HEK293T (cell line): Measurements from ENCODE around the gene RBM42.

Experiments used
- CTCF ChIA-PET: fragments of 350-600 bp; formaldehyde crosslinking; extraction: SDS; loops from one replicate; lab custom pipeline; 2021; ENCODE audit warnings: antibody characterized with exemption, inconsistent platforms; lab: Yijun Ruan, JAX
- POLR2A ChIA-PET: fragments of 350-600 bp; formaldehyde crosslinking; extraction: SDS; loops from one replicate; lab custom pipeline; 2020; ENCODE audit warnings: antibody characterized with exemption, inconsistent platforms; lab: Yijun Ruan, JAX
- DNase-seq: peaks from one replicate; pipeline ENCODE4 v3.0.0; 2012; ENCODE audit warnings: mixed read lengths; ENCODE audit errors: extremely low spot score
- ARNT ChIP-seq: fragments of 450-650 bp; IDR thresholded peaks from 2 replicates; pipeline ENCODE4 v1.6.1; 2017; ENCODE audit warnings: mild to moderate bottlenecking
- BHLHE40 ChIP-seq: fragments of 450-650 bp; IDR thresholded peaks from 2 replicates; pipeline ENCODE4 v1.6.1; 2016; ENCODE audit warnings: mild to moderate bottlenecking, moderate library complexity, borderline replicate concordance
- CTBP1 ChIP-seq: fragments of 450-650 bp; IDR thresholded peaks from 2 replicates; pipeline ENCODE4 v1.6.1; 2016; ENCODE audit warnings: borderline replicate concordance
- ELF4 ChIP-seq: fragments of 450-650 bp; IDR thresholded peaks from 2 replicates; pipeline ENCODE4 v1.6.1; 2017; ENCODE audit warnings: antibody characterized with exemption
- FOXA1 ChIP-seq: fragments of 450-650 bp; IDR thresholded peaks from 2 replicates; pipeline ENCODE4 v1.6.1; 2016; ENCODE audit warnings: mild to moderate bottlenecking
- FOXK2 ChIP-seq: fragments of 450-650 bp; IDR thresholded peaks from 2 replicates; pipeline ENCODE4 v1.6.1; 2016; ENCODE audit warnings: mild to moderate bottlenecking
- FOXM1 ChIP-seq: fragments of 450-650 bp; IDR thresholded peaks from 2 replicates; pipeline ENCODE4 v1.6.1; 2017; ENCODE audit warnings: mild to moderate bottlenecking, borderline replicate concordance
- HDGF ChIP-seq: fragments of 450-650 bp; IDR thresholded peaks from 2 replicates; pipeline ENCODE4 v1.6.1; 2017; ENCODE audit warnings: antibody characterized with exemption, borderline replicate concordance
- L3MBTL2 ChIP-seq: fragments of 450-650 bp; conservative IDR thresholded peaks from 2 replicates; pipeline ENCODE4 v1.6.1; 2016; ENCODE audit warnings: mild to moderate bottlenecking
- LEF1 ChIP-seq: fragments of 450-650 bp; IDR thresholded peaks from 2 replicates; pipeline ENCODE4 v1.6.1; 2017; ENCODE audit warnings: mild to moderate bottlenecking, borderline replicate concordance
- NFRKB ChIP-seq: fragments of 450-650 bp; IDR thresholded peaks from 2 replicates; pipeline ENCODE4 v1.6.1; 2016; ENCODE audit warnings: mild to moderate bottlenecking, moderate library complexity
- SP1 ChIP-seq: fragments of 450-650 bp; IDR thresholded peaks from 2 replicates; pipeline ENCODE4 v1.6.1; 2017
- SUZ12 ChIP-seq: fragments of 450-650 bp; IDR thresholded peaks from 2 replicates; pipeline ENCODE4 v1.6.1; 2016; ENCODE audit warnings: mild to moderate bottlenecking
- TARDBP ChIP-seq: fragments of 450-650 bp; IDR thresholded peaks from 2 replicates; pipeline ENCODE4 v1.6.1; 2016
- ZNF384 ChIP-seq: fragments of 450-650 bp; IDR thresholded peaks from 2 replicates; pipeline ENCODE4 v1.6.1; 2016
- TF ChIP-seq, protein P1 (sequence below): fragments of 450-650 bp; IDR thresholded peaks from 2 replicates; pipeline ENCODE4 v1.6.1; 2016

Gene RBM42

DNA sequence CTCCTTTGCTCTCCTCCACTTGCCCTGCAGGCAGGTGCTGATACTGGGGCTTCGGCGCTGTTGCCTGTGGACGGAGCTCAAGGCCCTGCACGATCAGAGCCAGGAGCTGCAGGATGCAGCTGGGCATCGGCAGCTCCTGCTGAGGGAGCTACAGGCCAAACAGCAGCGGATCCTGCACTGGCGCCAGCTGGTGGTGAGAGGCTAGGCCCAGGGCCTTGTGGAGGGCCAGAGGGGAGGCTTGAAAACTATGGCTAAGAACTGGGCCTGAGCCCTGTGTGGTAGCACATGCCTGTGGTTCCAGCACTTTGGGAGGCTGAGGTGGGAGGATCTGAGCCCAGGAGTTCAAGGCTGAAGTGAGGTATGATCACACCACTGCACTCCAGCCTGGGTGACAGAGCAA lies 10.0 kb upstream of the RBM42 start:
- TF ChIP-seq HDGF (no peak), NFRKB (no peak), TARDBP (no peak), FOXA1 (no peak), FOXM1 (no peak), FOXK2 (no peak), SP1 (no peak), L3MBTL2 (no peak), ZNF384 (no peak), BHLHE40 (no peak)
- no peak for DNase-seq
- POLR2A ChIA-PET, result no interaction called here
- CTCF ChIA-PET, result no interaction called here

DNA sequence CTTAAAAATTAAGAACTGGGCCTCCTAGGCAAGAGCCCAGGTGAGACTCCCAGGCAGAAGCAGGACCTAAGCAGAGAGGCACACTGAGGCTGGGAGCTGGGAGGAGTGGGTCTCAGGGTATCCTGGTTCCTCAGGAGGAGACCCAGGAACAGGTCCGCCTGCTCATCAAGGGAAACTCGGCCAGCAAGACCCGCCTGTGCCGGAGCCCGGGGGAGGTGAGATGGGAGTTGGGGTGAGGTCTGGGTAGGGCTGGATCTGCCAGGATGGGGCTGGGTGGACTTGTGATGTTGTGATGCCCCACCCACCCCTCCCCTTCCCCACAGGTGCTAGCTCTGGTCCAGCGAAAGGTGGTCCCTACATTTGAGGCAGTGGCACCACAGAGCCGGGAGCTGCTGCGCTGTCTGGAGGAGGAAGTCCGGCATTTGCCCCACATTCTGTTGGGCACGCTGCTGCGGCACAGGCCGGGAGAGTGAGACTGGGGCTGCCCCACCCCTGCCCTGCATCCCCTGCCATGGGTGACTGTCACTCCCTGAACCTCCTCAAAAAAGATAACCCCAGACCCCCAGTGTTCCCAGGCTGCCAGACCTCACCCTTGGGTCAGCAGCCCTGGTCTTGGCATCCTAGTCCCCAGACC lies 9.4 kb upstream of the RBM42 start:
- ChIA-PET POLR2A (no interaction called here), CTCF (no interaction called here)
- TF ChIP-seq FOXK2 (no peak), CTBP1 (no peak), TARDBP (no peak), ARNT (no peak), LEF1 (no peak), SP1 (no peak), FOXA1 (no peak), ELF4 (no peak), L3MBTL2 (no peak), BHLHE40 (no peak), HDGF (no peak), SUZ12 (no peak), FOXM1 (no peak), NFRKB (no peak), ZNF384 (no peak)
- TF ChIP-seq, protein P1, sequence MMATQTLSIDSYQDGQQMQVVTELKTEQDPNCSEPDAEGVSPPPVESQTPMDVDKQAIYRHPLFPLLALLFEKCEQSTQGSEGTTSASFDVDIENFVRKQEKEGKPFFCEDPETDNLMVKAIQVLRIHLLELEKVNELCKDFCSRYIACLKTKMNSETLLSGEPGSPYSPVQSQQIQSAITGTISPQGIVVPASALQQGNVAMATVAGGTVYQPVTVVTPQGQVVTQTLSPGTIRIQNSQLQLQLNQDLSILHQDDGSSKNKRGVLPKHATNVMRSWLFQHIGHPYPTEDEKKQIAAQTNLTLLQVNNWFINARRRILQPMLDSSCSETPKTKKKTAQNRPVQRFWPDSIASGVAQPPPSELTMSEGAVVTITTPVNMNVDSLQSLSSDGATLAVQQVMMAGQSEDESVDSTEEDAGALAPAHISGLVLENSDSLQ, result no peak
- DNase-seq, result no peak

- TF ChIP-seq FOXA1, result no peak
- TF ChIP-seq ZNF384, result no peak
- TF ChIP-seq SP1, result no peak
- no peak for TF ChIP-seq CTBP1
- TF ChIP-seq, protein P1, result no peak
- no peak for TF ChIP-seq HDGF
- no peak for TF ChIP-seq ARNT
- TF ChIP-seq TARDBP, result no peak
- TF ChIP-seq LEF1, result no peak
- no peak for TF ChIP-seq NFRKB
- TF ChIP-seq SUZ12, result no peak
- TF ChIP-seq ELF4, result no peak
- no peak for TF ChIP-seq FOXM1
- TF ChIP-seq FOXK2, result no peak
- no peak for TF ChIP-seq L3MBTL2
- ChIA-PET POLR2A (no interaction called here), CTCF (no interaction called here)
- DNase-seq, result no peak
Observed at GRCh38 chr19:35620001-35620400, 8.8 kb upstream of the RBM42 start.

DNA sequence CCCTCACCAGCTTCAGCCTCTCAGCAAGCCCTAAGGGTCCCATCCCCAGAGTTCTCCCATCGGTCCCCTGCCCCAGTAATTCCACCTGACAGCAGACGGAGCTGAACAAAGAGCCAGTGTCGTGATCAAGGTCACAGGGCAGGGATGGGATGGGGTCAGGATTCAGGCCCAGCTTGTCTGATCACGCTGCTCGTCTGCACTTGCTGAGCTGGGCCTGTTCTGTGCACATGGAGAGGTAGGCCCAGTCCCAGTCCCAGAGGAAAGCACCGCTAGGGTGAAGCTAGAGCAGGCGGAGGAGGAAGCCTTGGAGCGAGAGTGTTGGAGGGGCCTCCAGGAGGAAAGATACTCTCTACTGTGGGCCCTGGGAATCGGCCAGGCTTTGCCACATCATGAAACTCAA lies 7.1 kb upstream of the RBM42 start:
- no peak for DNase-seq
- CTCF ChIA-PET, result no interaction called here
- POLR2A ChIA-PET, result interaction anchor here (1.3 to 1.7 kb wide), 2 partner anchors 8 to 22 kb away, joined by 3 to 4 read pairs; no protein-coding TSS in a partner anchor
- TF ChIP-seq ARNT, result no peak
- no peak for TF ChIP-seq L3MBTL2
- no peak for TF ChIP-seq BHLHE40
- no peak for TF ChIP-seq ZNF384
- no peak for TF ChIP-seq CTBP1
- TF ChIP-seq FOXK2, result no peak
- TF ChIP-seq HDGF, result no peak
- no peak for TF ChIP-seq FOXA1
- TF ChIP-seq, protein P1, result no peak
- TF ChIP-seq SP1, result no peak
- no peak for TF ChIP-seq NFRKB
- no peak for TF ChIP-seq FOXM1
- no peak for TF ChIP-seq SUZ12
- TF ChIP-seq LEF1, result no peak
- no peak for TF ChIP-seq TARDBP
- TF ChIP-seq ELF4, result no peak

DNA sequence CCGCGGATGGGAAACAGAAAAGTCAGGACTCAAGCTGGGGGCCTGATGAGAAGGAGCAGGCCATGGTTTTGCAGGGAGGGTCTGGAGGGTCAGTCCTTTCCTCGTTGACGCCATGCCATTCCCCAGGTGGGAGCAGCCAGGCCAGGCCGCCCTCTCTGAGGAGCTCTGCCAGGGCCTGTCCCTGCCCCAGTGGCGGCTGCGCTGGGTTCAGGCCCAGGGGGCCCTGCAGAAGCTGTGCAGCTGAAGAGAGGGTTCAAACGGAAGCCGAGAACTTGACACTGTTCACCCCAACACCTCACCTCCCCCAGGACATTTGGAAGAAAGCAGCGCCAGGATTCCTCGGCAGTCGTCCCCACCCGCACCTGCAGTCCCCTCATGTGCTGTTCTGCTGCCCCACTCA lies 6.1 kb upstream of the RBM42 start:
- TF ChIP-seq L3MBTL2, result no peak
- TF ChIP-seq ARNT, result no peak
- TF ChIP-seq FOXA1, result no peak
- TF ChIP-seq FOXK2, result no peak
- no peak for TF ChIP-seq ZNF384
- no peak for TF ChIP-seq SUZ12
- TF ChIP-seq HDGF, result no peak
- TF ChIP-seq BHLHE40, result no peak
- TF ChIP-seq NFRKB, result no peak
- TF ChIP-seq, protein P1, result no peak
- no peak for TF ChIP-seq ELF4
- no peak for TF ChIP-seq SP1
- no peak for TF ChIP-seq LEF1
- DNase-seq, result no peak
- ChIA-PET POLR2A (interaction anchor here (1.0 to 2.1 kb wide), 4 partner anchors 9 to 75 kb away, joined by 3 to 8 read pairs (median 4); partner anchors contain the start of gene HAUS5), CTCF (no interaction called here)
